Calu3 (cell line): Measurements from ENCODE around the gene PAK4. TPM values are rescaled to one million over a fixed set of nuclear protein-coding genes. Genes with fewer than 3 reads are reported as not detected.

Experiments used
- BruUV-seq: library from RNA; stranded (reverse); fragments of 400-500 nt; replicated peaks from 2 replicates; lab custom pipeline; 2021; lab: Mats Ljungman, UMichigan
- CTCF ChIA-PET: fragments of 300-600 bp; sonication (Branson Sonifier 250); formaldehyde crosslinking; loops from one replicate; lab custom pipeline; 2022; ENCODE audit warnings: antibody characterized with exemption; lab: Charles Lee
- DNase-seq: peaks from one replicate; pipeline ENCODE4 v3.0.0; 2022
- H3K27ac Mint-ChIP-seq: one replicate; pipeline ENCODE4 v1.8.0; 2022; ENCODE audit warnings: mixed read lengths; ENCODE audit not compliant: unreplicated experiment
- H3K27me3 Mint-ChIP-seq: one replicate; pipeline ENCODE4 v1.8.0; 2022; ENCODE audit warnings: mixed read lengths; ENCODE audit not compliant: unreplicated experiment
- H3K36me3 Mint-ChIP-seq: one replicate; pipeline ENCODE4 v1.8.0; 2022; ENCODE audit warnings: mild to moderate bottlenecking, moderate library complexity, mixed read lengths; ENCODE audit not compliant: insufficient read depth, unreplicated experiment
- H3K4me1 Mint-ChIP-seq: one replicate; pipeline ENCODE4 v1.8.0; 2022; ENCODE audit warnings: mild to moderate bottlenecking, low read depth, mixed read lengths; ENCODE audit not compliant: unreplicated experiment
- H3K4me3 Mint-ChIP-seq: one replicate; pipeline ENCODE4 v1.8.0; 2022; ENCODE audit warnings: mild to moderate bottlenecking, low read depth, moderate library complexity, mixed read lengths; ENCODE audit not compliant: unreplicated experiment
- H3K9me3 Mint-ChIP-seq: one replicate; pipeline ENCODE4 v1.8.0; 2022; ENCODE audit warnings: low read depth, mixed read lengths; ENCODE audit not compliant: unreplicated experiment
- intact Hi-C: fragments of 100-400 bp; cut with micrococcal nuclease; formaldehyde crosslinking; loops from one replicate; pipeline ENCODE4 v1.10.0; 2022; ENCODE audit not compliant: unreplicated experiment
- total RNA-seq: library from RNA; stranded (reverse); gene quantifications from 2 replicates; pipeline ENCODE4 v1.2.3, GENCODE V29; 2022
- TF ChIP-seq, protein P1 (sequence below): fragments of 200-600 bp; IDR thresholded peaks from one replicate; pipeline ENCODE4 v1.8.0; 2022; ENCODE audit warnings: antibody characterized with exemption; ENCODE audit not compliant: unreplicated experiment

PAK4 gene
- total RNA-seq, 1 experiment from 2014 or later = 75.7 TPM

DNA sequence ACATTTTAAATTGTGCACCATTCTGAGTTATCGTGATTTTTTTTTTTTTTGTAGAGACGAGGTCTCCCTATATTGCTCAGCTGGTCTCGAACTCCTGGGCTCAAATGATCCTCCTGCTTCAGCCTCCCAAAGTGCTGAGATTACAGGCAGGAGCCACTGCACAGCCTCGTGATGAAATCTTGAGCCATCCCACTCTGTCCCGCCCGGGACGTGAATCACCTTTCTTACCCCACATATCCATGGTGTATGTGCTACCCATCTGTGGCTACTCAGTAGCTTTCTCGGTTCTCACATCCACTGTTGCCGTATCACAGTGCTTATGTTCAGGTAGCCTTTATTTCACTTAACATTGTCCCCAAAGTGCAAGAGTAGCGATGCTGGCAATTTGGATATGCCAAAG is 26.5 kb downstream of the PAK4 start:
- no peak overlapping the region for H3K27ac Mint-ChIP-seq

DNA sequence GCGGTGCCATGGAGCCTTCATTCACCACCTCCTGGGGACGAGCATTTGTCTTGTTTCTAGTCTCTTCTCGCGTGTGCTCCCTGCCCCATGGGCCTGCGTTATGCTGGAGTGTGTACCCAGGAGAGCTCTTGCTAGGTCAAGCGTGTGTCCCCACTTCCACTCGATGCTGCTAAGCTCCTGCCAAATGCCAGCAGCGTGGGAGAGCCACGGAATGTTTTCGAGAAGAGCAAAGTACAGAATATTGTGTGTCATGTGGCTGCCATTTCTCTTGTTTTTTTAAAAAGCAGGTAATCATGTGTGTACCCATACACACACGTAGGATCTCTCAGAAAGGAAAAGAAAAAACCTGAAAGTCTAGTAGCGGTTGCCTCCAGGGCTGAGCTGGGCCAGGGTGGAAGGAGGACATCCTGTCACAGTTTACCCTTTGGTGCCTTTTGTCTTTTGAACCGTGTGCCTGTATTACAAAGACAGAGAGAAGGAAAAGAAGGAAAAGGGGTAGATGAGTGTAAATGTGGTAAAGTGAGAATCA is 28.6 kb downstream of the PAK4 start:
- Mint-ChIP-seq H3K4me1 (peaks cover 50% of the 10 kb centered on the region), H3K9me3 (no peaks in the 10 kb centered on the region), H3K36me3 (peaks cover 23% of the 10 kb centered on the region), H3K27me3 (no peaks in the 10 kb centered on the region), H3K27ac (peak overlapping the region; percentile 77), H3K4me3 (peak overlapping the region; percentile 61)
- TF ChIP-seq, protein P1, sequence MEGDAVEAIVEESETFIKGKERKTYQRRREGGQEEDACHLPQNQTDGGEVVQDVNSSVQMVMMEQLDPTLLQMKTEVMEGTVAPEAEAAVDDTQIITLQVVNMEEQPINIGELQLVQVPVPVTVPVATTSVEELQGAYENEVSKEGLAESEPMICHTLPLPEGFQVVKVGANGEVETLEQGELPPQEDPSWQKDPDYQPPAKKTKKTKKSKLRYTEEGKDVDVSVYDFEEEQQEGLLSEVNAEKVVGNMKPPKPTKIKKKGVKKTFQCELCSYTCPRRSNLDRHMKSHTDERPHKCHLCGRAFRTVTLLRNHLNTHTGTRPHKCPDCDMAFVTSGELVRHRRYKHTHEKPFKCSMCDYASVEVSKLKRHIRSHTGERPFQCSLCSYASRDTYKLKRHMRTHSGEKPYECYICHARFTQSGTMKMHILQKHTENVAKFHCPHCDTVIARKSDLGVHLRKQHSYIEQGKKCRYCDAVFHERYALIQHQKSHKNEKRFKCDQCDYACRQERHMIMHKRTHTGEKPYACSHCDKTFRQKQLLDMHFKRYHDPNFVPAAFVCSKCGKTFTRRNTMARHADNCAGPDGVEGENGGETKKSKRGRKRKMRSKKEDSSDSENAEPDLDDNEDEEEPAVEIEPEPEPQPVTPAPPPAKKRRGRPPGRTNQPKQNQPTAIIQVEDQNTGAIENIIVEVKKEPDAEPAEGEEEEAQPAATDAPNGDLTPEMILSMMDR = no peak
- intact Hi-C loops = loop anchor here (5.0 kb wide), 1 partner anchor 373 kb away; no protein-coding TSS in a partner anchor
- CTCF ChIA-PET = interaction anchor here (0.5 to 1.4 kb wide), 3 partner anchors 13 to 185 kb away, joined by 3 to 5 read pairs (median 3); no protein-coding TSS in a partner anchor
- BruUV-seq = no TSS peak
- DNase-seq = no peak

More for the DNA sequence above, 26.5 kb downstream of the PAK4 start:
- no TSS peak for BruUV-seq
- Mint-ChIP-seq H3K9me3 (peaks cover 2% of the 10 kb centered on the region), H3K27me3 (no peaks in the 10 kb centered on the region), H3K4me3 (no peak overlapping the region), H3K4me1 (peaks cover 36% of the 10 kb centered on the region), H3K36me3 (peaks cover 29% of the 10 kb centered on the region)
- CTCF ChIA-PET = no interaction called here
- no peak for DNase-seq
- intact Hi-C loops = loop anchor here (5.0 kb wide), 1 partner anchor 375 kb away; no protein-coding TSS in a partner anchor
- TF ChIP-seq, protein P1 = no peak

DNA sequence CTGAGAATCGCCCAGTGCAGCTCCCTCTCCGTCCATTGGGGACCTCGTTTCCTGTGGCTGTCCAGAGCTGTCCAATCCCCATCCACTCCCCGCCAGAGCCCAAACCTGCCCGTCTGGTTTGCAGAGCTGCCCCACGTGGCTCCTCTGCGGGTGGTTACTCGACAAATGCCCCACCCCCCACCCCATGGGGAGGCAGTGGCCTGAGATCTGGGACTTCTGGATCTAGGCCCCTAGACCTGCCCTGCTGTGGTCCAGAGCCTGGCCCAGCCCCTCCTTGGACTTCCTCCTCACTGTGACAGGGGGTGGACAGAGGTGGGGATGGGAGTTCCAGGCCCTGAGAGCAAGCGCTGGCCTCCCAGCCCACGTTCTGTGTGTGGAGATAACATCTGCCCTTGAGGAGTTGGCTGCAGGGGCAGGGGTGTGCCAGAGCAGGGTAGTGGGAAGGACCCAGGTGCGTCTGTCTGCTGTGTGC is 29.1 kb downstream of the PAK4 start:
- TF ChIP-seq, protein P1 = peak; percentile 57
- CTCF ChIA-PET = interaction anchor here (0.5 to 1.4 kb wide), 3 partner anchors 12 to 184 kb away, joined by 3 to 5 read pairs (median 3); no protein-coding TSS in a partner anchor
- peak overlapping the region; percentile 77 for H3K27ac Mint-ChIP-seq
- H3K4me3 Mint-ChIP-seq = peak overlapping the region; percentile 61
- no peaks in the 10 kb centered on the region for H3K27me3 Mint-ChIP-seq
- peak; percentile 96 for DNase-seq
- peaks cover 27% of the 10 kb centered on the region for H3K36me3 Mint-ChIP-seq
- intact Hi-C loops = loop anchor here (5.0 kb wide), 1 partner anchor 373 kb away; no protein-coding TSS in a partner anchor
- peaks cover 55% of the 10 kb centered on the region for H3K4me1 Mint-ChIP-seq
- BruUV-seq = no TSS peak
- H3K9me3 Mint-ChIP-seq = no peaks in the 10 kb centered on the region

DNA sequence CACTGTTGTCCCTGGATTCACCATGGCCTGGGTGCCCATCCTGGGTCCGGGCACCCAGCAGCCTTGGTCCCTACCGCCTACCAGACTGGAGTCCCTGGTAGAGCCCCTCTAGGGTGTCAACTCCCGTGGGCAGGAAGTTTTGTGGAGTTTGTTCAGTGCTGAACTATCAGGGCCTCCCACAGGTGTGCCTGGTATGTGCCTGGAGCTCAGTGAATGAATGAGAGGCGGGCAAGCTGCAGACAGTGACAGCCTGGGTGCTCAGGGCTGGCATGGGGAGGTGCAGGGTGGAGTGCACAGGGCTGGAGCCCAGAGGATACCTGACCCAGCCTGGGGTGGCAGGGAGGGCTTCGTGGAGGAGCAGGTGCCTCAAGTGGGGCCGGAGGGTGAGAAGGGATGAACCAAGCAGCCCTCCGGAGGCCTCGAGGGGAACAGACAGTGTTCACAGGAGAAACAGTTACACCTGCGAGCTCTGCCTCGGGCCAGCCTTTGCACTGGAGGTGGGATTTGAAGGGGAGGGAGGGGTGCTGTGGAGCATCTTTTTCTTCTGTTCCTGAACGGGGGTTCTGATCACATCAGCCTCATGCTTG is 29.6 kb downstream of the PAK4 start:
- H3K27ac Mint-ChIP-seq = peak overlapping the region; percentile 77
- TF ChIP-seq, protein P1 = no peak
- intact Hi-C loops = no loop called here
- BruUV-seq = no TSS peak
- H3K4me1 Mint-ChIP-seq = peaks cover 61% of the 10 kb centered on the region
- H3K36me3 Mint-ChIP-seq = peaks cover 29% of the 10 kb centered on the region
- peak overlapping the region; percentile 61 for H3K4me3 Mint-ChIP-seq
- CTCF ChIA-PET = interaction anchor here (1.4 kb wide), 2 partner anchors 11 to 12 kb away, joined by 3 to 5 read pairs; no protein-coding TSS in a partner anchor
- peak; percentile 22 for DNase-seq
- H3K9me3 Mint-ChIP-seq = no peaks in the 10 kb centered on the region
- no peaks in the 10 kb centered on the region for H3K27me3 Mint-ChIP-seq
